Endothelial cell of umbilical vein (primary cell): ENCODE measurements around the gene HMHB1. TPM values are rescaled to one million over a fixed set of nuclear protein-coding genes. Genes with fewer than 3 reads are reported as not detected.

Experiments
- BruUV-seq: library from RNA; stranded (reverse); fragments of 400-500 nt; replicated peaks from 2 replicates; lab custom pipeline; 2021; lab: Mats Ljungman, UMichigan
- CTCF ChIA-PET: fragments of 300-600, 350-600 bp; sonication (Branson Sonifier 250); formaldehyde crosslinking; loops from one replicate; lab custom pipeline; 2021; ENCODE audit warnings: antibody characterized with exemption, inconsistent platforms; lab: Charles Lee
- POLR2A ChIA-PET: fragments of 300-600, 350-600 bp; sonication (Branson Sonifier 250); formaldehyde crosslinking; loops from one replicate; lab custom pipeline; 2021; ENCODE audit warnings: antibody characterized with exemption, inconsistent platforms; lab: Charles Lee
- DNase-seq: peaks from one replicate; pipeline ENCODE4 v3.0.0-alpha.2; 2011; ENCODE audit warnings: low read depth, low spot score
- FAIRE-seq: peaks from 2 replicates; lab custom pipeline; 2011; peaks lifted over from hg19 to GRCh38; lab: Jason Lieb, UNC
- H2AFZ ChIP-seq: 2 replicates; pipeline ENCODE4 v1.6.0; 2012; ENCODE audit warnings: low read depth, low read length, control low read depth, inconsistent platforms
- H3K27ac ChIP-seq: 2 replicates; pipeline ENCODE4 v1.5.1; 2011; ENCODE audit warnings: low read depth, mild to moderate bottlenecking, control low read depth, low read length, moderate library complexity; ENCODE audit not compliant: insufficient read depth
- H3K27me3 ChIP-seq, 2 experiments: 2 replicates each; pipeline versions ENCODE4 v1.6.0 to v1.6.1; 2011; ENCODE audit warnings: low read length in 2 of 2, mixed read lengths in 1 of 2; ENCODE audit not compliant: control insufficient read depth in 2 of 2, insufficient read depth in 2 of 2
- H3K36me3 ChIP-seq, 2 experiments: 2 replicates in 1 of 2; 3 replicates in 1 of 2; pipeline ENCODE4 v1.5.1; 2011; ENCODE audit warnings: low read length in 2 of 2, mild to moderate bottlenecking in 1 of 2, moderate library complexity in 1 of 2; ENCODE audit not compliant: control insufficient read depth in 2 of 2, insufficient read depth in 2 of 2; ENCODE audit errors: extremely low read depth in 1 of 2
- H3K4me1 ChIP-seq: 3 replicates; pipeline ENCODE4 v1.5.1; 2011; ENCODE audit warnings: mild to moderate bottlenecking, low read length; ENCODE audit not compliant: control insufficient read depth, insufficient read depth; ENCODE audit errors: extremely low read depth
- H3K4me2 ChIP-seq: 2 replicates; pipeline ENCODE4 v1.6.1; 2011; ENCODE audit warnings: low read length, control low read depth, mixed read lengths; ENCODE audit not compliant: insufficient read depth
- H3K4me3 ChIP-seq, 3 experiments: fragments of 200-600 bp in 1 of 3; sonication (generic), shearing (Covaris generic) in 1 of 3; replicated peaks in 1 of 3; 2 replicates each; pipeline ENCODE4 v1.5.1; 2011 to 2016; ENCODE audit warnings: control low read depth in 3 of 3, low read length in 3 of 3, mild to moderate bottlenecking in 2 of 3, inconsistent platforms in 1 of 3, low read depth in 1 of 3, moderate library complexity in 1 of 3; ENCODE audit not compliant: insufficient read depth in 1 of 3
- H3K79me2 ChIP-seq: 2 replicates; pipeline ENCODE4 v1.6.0; 2012; ENCODE audit warnings: low read length, inconsistent platforms; ENCODE audit not compliant: control insufficient read depth, insufficient read depth
- H3K9ac ChIP-seq: replicated peaks from 2 replicates; pipeline ENCODE3; 2011; ENCODE audit warnings: low read length, control low read depth; ENCODE audit not compliant: insufficient read depth; ENCODE audit errors: extremely low read depth
- H3K9me1 ChIP-seq: replicated peaks from 3 replicates; pipeline ENCODE4 v1.6.0; 2011; ENCODE audit warnings: mild to moderate bottlenecking, low read length; ENCODE audit not compliant: control insufficient read depth, insufficient read depth; ENCODE audit errors: extremely low read depth
- H3K9me3 ChIP-seq: replicated peaks from 2 replicates; pipeline ENCODE4 v1.5.1; 2012; ENCODE audit warnings: low read length, inconsistent platforms; ENCODE audit not compliant: control insufficient read depth, insufficient read depth
- H4K20me1 ChIP-seq: replicated peaks from 2 replicates; pipeline ENCODE3; 2011; ENCODE audit warnings: mild to moderate bottlenecking, low read length; ENCODE audit not compliant: control insufficient read depth, insufficient read depth; ENCODE audit errors: extremely low read depth
- CTCF ChIP-seq, 2 donors: IDR thresholded peaks; 1 replicate in 1 of 2; 2 replicates in 1 of 2; pipeline ENCODE4 v1.5.1; 2011; ENCODE audit warnings: low read length in 2 of 2, mild to moderate bottlenecking in 2 of 2, moderate library complexity in 2 of 2, control low read depth in 1 of 2, inconsistent platforms in 1 of 2, low read depth in 1 of 2; ENCODE audit not compliant: insufficient read depth in 1 of 2; ENCODE audit errors: extremely low read depth in 1 of 2
- EZH2 ChIP-seq: IDR thresholded peaks from 2 replicates; pipeline ENCODE4 v1.6.1; 2012; ENCODE audit warnings: borderline replicate concordance, low read depth, mild to moderate bottlenecking, moderate library complexity, low read length, inconsistent platforms; ENCODE audit not compliant: severe bottlenecking
- FOS ChIP-seq: IDR thresholded peaks from 2 replicates; pipeline ENCODE4 v1.6.1; 2011; ENCODE audit warnings: mild to moderate bottlenecking, low read length, moderate library complexity, borderline replicate concordance; ENCODE audit not compliant: insufficient read depth
- GATA2 ChIP-seq: IDR thresholded peaks from 2 replicates; pipeline ENCODE4 v1.7.0; 2011; ENCODE audit warnings: low read depth, mild to moderate bottlenecking, moderate library complexity, mixed read lengths, low read length; ENCODE audit not compliant: insufficient read length, insufficient read depth
- JUN ChIP-seq: IDR thresholded peaks from 2 replicates; pipeline ENCODE4 v1.6.1; 2011; ENCODE audit warnings: borderline replicate concordance, low read depth; ENCODE audit not compliant: insufficient read length, insufficient read depth
- MYC ChIP-seq: IDR thresholded peaks from one replicate; pipeline ENCODE4 v1.6.1; 2011; ENCODE audit warnings: mild to moderate bottlenecking, low read depth, low read length
- POLR2A ChIP-seq: IDR thresholded peaks from 2 replicates; pipeline ENCODE4 v1.6.1; 2012; ENCODE audit warnings: low read depth, mild to moderate bottlenecking, control low read depth, low read length
- POLR2AphosphoS5 ChIP-seq: IDR thresholded peaks from 2 replicates; pipeline ENCODE4 v1.6.1; 2012; ENCODE audit warnings: low read depth, mild to moderate bottlenecking, control low read depth, low read length, moderate library complexity; ENCODE audit not compliant: insufficient read depth
- dilution Hi-C: fragments of 300-500 bp; cut with MboI; formaldehyde crosslinking; loops from one replicate; pipeline ENCODE4 v1.15.0; 2019; ENCODE audit warnings: low sequenced_read_pairs; ENCODE audit not compliant: extremely low pct_ligation_motif_present
- intact Hi-C: fragments of 100-400 bp; cut with micrococcal nuclease; formaldehyde crosslinking; loops from one replicate; pipeline ENCODE4 v1.10.0; 2022
- polyA plus RNA-seq, 4 experiments: library from polyadenylated mRNA; depleted of rRNA in 3 of 4; stranded (reverse) in 3 of 4; unstranded in 1 of 4; fragments of >200 nt; gene quantifications; 2 replicates each; pipeline versions ENCODE4 v1.2.1 to v1.2.3, GENCODE V29; 2011 to 2012; ENCODE audit warnings: missing spikeins in 1 of 4
- total RNA-seq: library from RNA; stranded (reverse); gene quantifications from 2 replicates; pipeline ENCODE4 v1.2.3, GENCODE V29; 2021
- TF ChIP-seq, protein P1 (sequence below): IDR thresholded peaks from 2 replicates; pipeline ENCODE4 v1.6.1; 2011; ENCODE audit not compliant: insufficient read depth, insufficient read length

The HMHB1 gene
- total and polyA plus RNA-seq, 2 donors (not counting 3 experiments of a cell fraction or from before 2014, with no cell fraction given) = not detected

DNA sequence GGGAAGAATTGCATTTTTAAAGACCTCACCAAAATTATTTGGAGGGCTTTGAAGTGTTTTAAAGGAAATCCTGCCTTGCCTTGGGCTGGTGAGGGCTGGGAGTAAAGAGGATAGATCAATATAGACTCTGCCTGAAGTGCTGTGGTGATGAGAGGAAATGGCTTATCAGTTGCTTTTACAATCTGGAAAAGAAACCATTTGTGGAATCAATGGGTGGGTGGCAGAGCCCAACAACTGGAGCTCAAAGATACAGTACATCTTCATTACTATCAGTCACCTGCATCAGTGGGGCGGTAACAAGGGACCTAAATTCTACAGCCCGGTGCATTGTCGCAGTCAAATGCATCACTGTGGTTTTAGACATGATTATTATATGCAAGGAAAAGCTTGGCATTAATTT is 41.5 kb upstream of the HMHB1 start:
- Histone ChIP-seq H3K4me3 (no peak overlapping the region), H4K20me1 (no peaks in the 10 kb centered on the region), H3K9me3 (no peaks in the 10 kb centered on the region), H3K27ac (no peak overlapping the region), H2AFZ (no peak overlapping the region), H3K9me1 (no peaks in the 10 kb centered on the region), H3K36me3 (no peaks in the 10 kb centered on the region), H3K4me1 (no peaks in the 10 kb centered on the region), H3K27me3 (peaks cover 0 to 3% of the 10 kb centered on the region in 2 experiments), H3K4me2 (no peak overlapping the region), H3K9ac (no peak overlapping the region), H3K79me2 (no peaks in the 10 kb centered on the region)
- intact Hi-C loops = no loop called here
- BruUV-seq = no TSS peak
- ChIA-PET CTCF (interaction anchor here (1.1 kb wide), 1 partner anchor 12 kb away, joined by 3 read pairs; no protein-coding TSS in a partner anchor), POLR2A (no interaction called here)
- FAIRE-seq (no peak), DNase-seq (no peak)
- no peak for TF ChIP-seq POLR2AphosphoS5
- no peak for TF ChIP-seq GATA2
- TF ChIP-seq, protein P1, sequence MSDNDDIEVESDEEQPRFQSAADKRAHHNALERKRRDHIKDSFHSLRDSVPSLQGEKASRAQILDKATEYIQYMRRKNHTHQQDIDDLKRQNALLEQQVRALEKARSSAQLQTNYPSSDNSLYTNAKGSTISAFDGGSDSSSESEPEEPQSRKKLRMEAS = no peak
- TF ChIP-seq EZH2 = no peak
- TF ChIP-seq JUN = no peak
- no peak for TF ChIP-seq MYC
- TF ChIP-seq CTCF (IDR thresholded peaks at IDR 0.05; ENCODE audit: extremely low read depth in 1 of 2, insufficient read depth in 1 of 2, low read depth in 1 of 2, low read length in 2 of 2) = no peak
- TF ChIP-seq POLR2A = no peak
- TF ChIP-seq FOS = no peak
- dilution Hi-C loops = no loop called here
